ENCODE data around the gene C17orf100. TPM values are rescaled to one million over a fixed set of nuclear protein-coding genes. Genes with fewer than 3 reads are reported as not detected.
A peak's percentile ranks its signal among the peaks of the same experiment; 100 is the strongest.

C17orf100 gene
- total and polyA plus RNA-seq, 2 of the 13 experiments (the other 11 are each of a cell fraction or from before 2014, with no cell fraction given): 3.6 to 8.7 TPM

- TF ChIP-seq PRDM10 (CRISPR knock-in tag; IDR thresholded peaks at IDR 0.05; ENCODE audit: low read depth) (peak; percentile 57; the same call in 1 of the 2 replicates), NFYB (CRISPR knock-in tag; IDR thresholded peaks at IDR 0.05) (0 out of 2 replicates have a peak, but pooled peaks have one; percentile 7), POGK (CRISPR knock-in tag; conservative IDR thresholded peaks at IDR 0.05) (0 out of 2 replicates have a peak, but pooled peaks have one; percentile 3), KDM5A (IDR thresholded peaks at IDR 0.05; ENCODE audit: borderline replicate concordance, low read length) (0 out of 2 replicates have a peak, but pooled peaks have one; percentile 2), ZNF18 (CRISPR knock-in tag; IDR thresholded peaks at IDR 0.05; ENCODE audit: insufficient replicate concordance) (peak; percentile 77), ZNF772 (CRISPR knock-in tag; IDR thresholded peaks at IDR 0.05) (0 out of 2 replicates have a peak, but pooled peaks have one; percentile 17), ZNF687 (CRISPR knock-in tag; IDR thresholded peaks at IDR 0.05) (peak; percentile 74; the same call in 1 of the 2 replicates), ZNF746 (CRISPR knock-in tag; IDR thresholded peaks at IDR 0.05) (peak; percentile 66; the same call in 1 of the 2 replicates), NR2F6 (IDR thresholded peaks at IDR 0.05) (0 out of 2 replicates have a peak, but pooled peaks have one; percentile 3), NR2F6 (CRISPR knock-in tag; IDR thresholded peaks at IDR 0.05) (no peak), POLR2AphosphoS5 (IDR thresholded peaks at IDR 0.05; ENCODE audit: low read depth, low read length) (no peak), TFAP4 (IDR thresholded peaks at IDR 0.05; ENCODE audit: borderline replicate concordance, low read depth) (peak; percentile 25; the same call in 1 of the 2 replicates), DMAP1 (CRISPR knock-in tag; IDR thresholded peaks at IDR 0.05) (0 out of 2 replicates have a peak, but pooled peaks have one; percentile 18)
Measured at GRCh38 chr17:6641247-6641863, 10.2 kb upstream of the C17orf100 start (continued).
